ENCODE measurements around the gene FAM83E. TPM values are rescaled to one million over a fixed set of nuclear protein-coding genes. Genes with fewer than 3 reads are reported as not detected.

Gene FAM83E
- total RNA-seq, 4 donors from 2014 or later = 0.32 to 0.69 (median 0.37) TPM

DNA sequence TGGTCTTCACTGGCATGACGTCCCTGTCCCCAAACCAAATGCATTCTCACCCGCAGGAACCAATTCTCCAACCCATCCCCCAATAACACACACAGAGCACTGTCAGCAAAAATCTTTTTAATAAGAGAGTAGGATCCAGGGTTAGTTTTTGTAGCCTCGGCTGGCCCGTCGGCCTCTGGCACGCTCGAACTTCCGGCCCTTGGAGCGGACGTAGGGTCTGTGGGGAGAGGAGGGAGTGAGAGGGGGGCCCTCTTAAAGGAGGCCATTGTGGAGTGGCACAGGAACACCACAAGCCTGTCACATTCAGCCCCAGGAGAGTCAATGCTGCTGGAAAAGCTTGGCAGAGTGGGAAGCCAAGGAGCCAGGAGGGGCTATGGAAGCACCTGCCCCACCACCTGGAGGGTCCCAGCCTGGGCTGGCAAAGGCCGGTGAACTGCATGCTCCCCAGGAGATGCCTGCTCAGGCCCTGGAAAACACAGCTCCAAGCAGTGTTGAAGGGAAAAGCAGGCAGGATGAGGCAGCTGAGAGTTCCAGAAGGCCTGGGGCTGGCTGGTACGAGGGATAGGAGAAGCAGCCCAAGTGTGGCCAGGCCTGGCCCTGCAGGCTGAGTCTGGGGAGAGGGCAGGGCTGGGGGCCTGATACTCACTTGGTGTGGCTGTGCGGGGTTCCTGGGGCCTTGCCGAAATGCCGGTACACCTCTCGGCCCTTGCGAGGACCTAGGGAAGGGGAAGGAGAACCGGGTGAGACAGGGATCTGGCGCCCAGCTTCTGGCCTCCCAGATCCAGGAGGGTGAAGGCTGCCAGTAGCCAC, 560 bp upstream of the FAM83E start:
- Histone ChIP-seq H3K27ac (replicated peaks in 1 of 4) (peak overlapping the region in 2 of 4 donors; percentile 10 to 13), H3K4me1 (peaks cover 28 to 50% (median 40%) of the 10 kb centered on the region in 4 donors), H3K9me3 (no peaks in the 10 kb centered on the region), H3K36me3 (peaks cover 24 to 36% (median 31%) of the 10 kb centered on the region in 4 donors), H3K27me3 (no peaks in the 10 kb centered on the region), H3K4me3 (no peak overlapping the region)
- TF ChIP-seq POLR2AphosphoS5 (IDR thresholded peaks at IDR 0.05) (no peak), POLR2A (IDR thresholded peaks at IDR 0.05; ENCODE audit: low read depth) (no peak), EP300 (IDR thresholded peaks at IDR 0.05) (no peak)
- TF ChIP-seq, protein P1, sequence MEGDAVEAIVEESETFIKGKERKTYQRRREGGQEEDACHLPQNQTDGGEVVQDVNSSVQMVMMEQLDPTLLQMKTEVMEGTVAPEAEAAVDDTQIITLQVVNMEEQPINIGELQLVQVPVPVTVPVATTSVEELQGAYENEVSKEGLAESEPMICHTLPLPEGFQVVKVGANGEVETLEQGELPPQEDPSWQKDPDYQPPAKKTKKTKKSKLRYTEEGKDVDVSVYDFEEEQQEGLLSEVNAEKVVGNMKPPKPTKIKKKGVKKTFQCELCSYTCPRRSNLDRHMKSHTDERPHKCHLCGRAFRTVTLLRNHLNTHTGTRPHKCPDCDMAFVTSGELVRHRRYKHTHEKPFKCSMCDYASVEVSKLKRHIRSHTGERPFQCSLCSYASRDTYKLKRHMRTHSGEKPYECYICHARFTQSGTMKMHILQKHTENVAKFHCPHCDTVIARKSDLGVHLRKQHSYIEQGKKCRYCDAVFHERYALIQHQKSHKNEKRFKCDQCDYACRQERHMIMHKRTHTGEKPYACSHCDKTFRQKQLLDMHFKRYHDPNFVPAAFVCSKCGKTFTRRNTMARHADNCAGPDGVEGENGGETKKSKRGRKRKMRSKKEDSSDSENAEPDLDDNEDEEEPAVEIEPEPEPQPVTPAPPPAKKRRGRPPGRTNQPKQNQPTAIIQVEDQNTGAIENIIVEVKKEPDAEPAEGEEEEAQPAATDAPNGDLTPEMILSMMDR (IDR thresholded peaks at IDR 0.05) = no peak
- DNase-seq (ENCODE audit: extremely low spot score) = no peak
- 74% methylated on average over 17 of the region's 19 CpGs for WGBS
- intact Hi-C loops (cut with DNase I) = no loop called here

GRCh38 chr19:48613852-48614435, 932 bp downstream of the FAM83E start:
- Histone ChIP-seq H3K27ac (replicated peaks in 1 of 4) (peak overlapping the region in 1 of 4 donors; percentile 27), H3K9me3 (no peaks in the 10 kb centered on the region), H3K27me3 (no peaks in the 10 kb centered on the region), H3K4me1 (peaks cover 20 to 41% (median 30%) of the 10 kb centered on the region in 4 donors), H3K36me3 (peaks cover 24 to 36% (median 31%) of the 10 kb centered on the region in 4 donors), H3K4me3 (no peak overlapping the region)
- no peak for DNase-seq (ENCODE audit: extremely low spot score)
- WGBS = 87% methylated on average over 3 of the region's 13 CpGs
- intact Hi-C loops (cut with DNase I) = no loop called here
- TF ChIP-seq EP300 (IDR thresholded peaks at IDR 0.05) = no peak
- TF ChIP-seq POLR2A (IDR thresholded peaks at IDR 0.05; ENCODE audit: low read depth) = no peak
- no peak for TF ChIP-seq POLR2AphosphoS5 (IDR thresholded peaks at IDR 0.05)
- TF ChIP-seq, protein P1 (IDR thresholded peaks at IDR 0.05) = no peak

GRCh38 chr19:48613024-48613851, 1.6 kb downstream of the FAM83E start:
- no peaks in the 10 kb centered on the region for H3K27me3 ChIP-seq
- 87% methylated on average over 23 of the region's 39 CpGs for WGBS
- H3K4me3 ChIP-seq = no peak overlapping the region
- no peaks in the 10 kb centered on the region for H3K9me3 ChIP-seq
- H3K27ac ChIP-seq (replicated peaks in 1 of 4) = no peak overlapping the region
- TF ChIP-seq, protein P1 (IDR thresholded peaks at IDR 0.05) = no peak
- TF ChIP-seq POLR2AphosphoS5 (IDR thresholded peaks at IDR 0.05) (no peak), EP300 (IDR thresholded peaks at IDR 0.05) (no peak), POLR2A (IDR thresholded peaks at IDR 0.05; ENCODE audit: low read depth) (no peak)
- H3K36me3 ChIP-seq = peaks cover 24 to 36% (median 31%) of the 10 kb centered on the region in 4 donors
- DNase-seq (ENCODE audit: extremely low spot score) = no peak
- intact Hi-C loops (cut with DNase I) = no loop called here
- peaks cover 18 to 39% (median 26%) of the 10 kb centered on the region in 4 donors for H3K4me1 ChIP-seq

DNA sequence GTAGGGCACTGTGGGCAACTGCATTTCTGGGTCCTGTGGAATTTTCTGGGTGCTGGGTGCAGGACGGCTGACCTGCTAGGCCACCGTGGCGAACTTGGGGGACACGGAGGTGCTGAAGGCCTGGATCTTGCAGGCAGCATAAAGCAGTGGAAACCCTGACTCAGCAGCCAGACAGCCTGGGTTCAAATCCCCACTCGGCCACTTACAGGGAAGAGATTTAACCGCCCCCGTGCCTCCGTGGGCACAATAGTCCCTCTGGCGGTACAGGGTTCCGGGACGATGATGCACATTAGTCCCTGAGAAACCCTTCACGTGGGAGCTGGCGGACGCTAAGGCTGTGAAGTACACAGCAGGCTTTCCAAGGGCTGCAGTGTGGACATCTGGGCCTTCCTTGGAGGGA, 3.0 kb downstream of the FAM83E start:
- TF ChIP-seq EP300 (IDR thresholded peaks at IDR 0.05) (no peak), POLR2A (IDR thresholded peaks at IDR 0.05; ENCODE audit: low read depth) (no peak), POLR2AphosphoS5 (IDR thresholded peaks at IDR 0.05) (no peak)
- TF ChIP-seq, protein P1 (IDR thresholded peaks at IDR 0.05) = no peak
- peaks cover 5 to 26% (median 13%) of the 10 kb centered on the region in 4 donors for H3K4me1 ChIP-seq
- no peaks in the 10 kb centered on the region for H3K27me3 ChIP-seq
- no peak overlapping the region for H3K4me3 ChIP-seq
- no peak overlapping the region for H3K27ac ChIP-seq (replicated peaks in 1 of 4)
- H3K36me3 ChIP-seq = peaks cover 21 to 26% (median 23%) of the 10 kb centered on the region in 4 donors
- WGBS = 94% methylated on average over 3 of the region's 14 CpGs
- DNase-seq (ENCODE audit: extremely low spot score) = no peak
- intact Hi-C loops (cut with DNase I) = no loop called here
- H3K9me3 ChIP-seq = no peaks in the 10 kb centered on the region
